ENCODE measurements around the gene NUBPL. TPM values are rescaled to one million over a fixed set of nuclear protein-coding genes. Genes with fewer than 3 reads are reported as not detected.

Gene NUBPL
- polyA plus RNA-seq, 1 of the 3 experiments (the other 2 are of a cell fraction) = 4.0 TPM

- no peak for DNase-seq
- Histone ChIP-seq H3K36me3 (replicated peaks in 1 of 2; ENCODE audit: control insufficient read depth in 1 of 2, insufficient read depth in 2 of 2, low read length in 1 of 2) (no peaks in the 10 kb centered on the region), H3K79me2 (ENCODE audit: insufficient read depth) (no peaks in the 10 kb centered on the region), H3F3A (replicated peaks; ENCODE audit: insufficient read depth) (no peaks in the 10 kb centered on the region), H2AFZ (ENCODE audit: low read depth) (no peak overlapping the region), H3K4me2 (no peak overlapping the region), H3K27ac (ENCODE audit: low read depth in 2 of 2, low read length in 1 of 2) (no peak overlapping the region), H3K27me3 (ENCODE audit: insufficient read depth) (peaks cover 3% of the 10 kb centered on the region; the same call in 1 of the 2 replicates), H4K20me1 (ENCODE audit: insufficient read depth) (no peaks in the 10 kb centered on the region), H3K4me3 (ENCODE audit: low read depth in 2 of 2, low read length in 1 of 2) (no peak overlapping the region), H3K9me2 (no peaks in the 10 kb centered on the region), H3K4me1 (ENCODE audit: control insufficient read depth in 1 of 2, insufficient read depth in 2 of 2, low read depth in 1 of 2, low read length in 1 of 2) (peaks cover 0 to 2% of the 10 kb centered on the region in 2 experiments; a peak in 1 of 4 replicates), H3K9me3 (no peaks in the 10 kb centered on the region), H3K9ac (no peak overlapping the region)
- TF ChIP-seq CHD2 (IDR thresholded peaks at IDR 0.05; ENCODE audit: low read length, partially characterized antibody) = no peak
- no peak for TF ChIP-seq IRF3 (IDR thresholded peaks at IDR 0.05; ENCODE audit: low read depth, low read length)
- no peak for TF ChIP-seq EP300 (IDR thresholded peaks at IDR 0.05; ENCODE audit: borderline replicate concordance in 1 of 2, low read depth in 1 of 2, low read length in 1 of 2)
- TF ChIP-seq YY1 (IDR thresholded peaks at IDR 0.05; ENCODE audit: low read depth) = no peak
- TF ChIP-seq RFX5 (IDR thresholded peaks at IDR 0.05; ENCODE audit: low read length) = no peak
- no peak for TF ChIP-seq FOXJ3 (CRISPR knock-in tag; IDR thresholded peaks at IDR 0.05)
- no peak for TF ChIP-seq GABPA (IDR thresholded peaks at IDR 0.05; ENCODE audit: low read depth)
- TF ChIP-seq NFIC (IDR thresholded peaks at IDR 0.05; ENCODE audit: borderline replicate concordance) = no peak
- TF ChIP-seq POLR2AphosphoS5 (IDR thresholded peaks at IDR 0.05; ENCODE audit: low read depth, low read length) = no peak
- POLR2A ChIA-PET = no interaction called here
- CTCF ChIA-PET = interaction anchor here (1.3 kb wide), 1 partner anchor 33 kb away, joined by 3 read pairs; no protein-coding TSS in a partner anchor
- 86% methylated on average over 4 of the region's 5 CpGs for WGBS (ENCODE audit: low lambda C conversion rate)
Measured at GRCh38 chr14:31893221-31893757, 332.1 kb downstream of the NUBPL start.

- H3K9ac ChIP-seq = no peak overlapping the region
- TF ChIP-seq POLR2AphosphoS5 (IDR thresholded peaks at IDR 0.05; ENCODE audit: low read depth, low read length) = no peak
- no peak overlapping the region for H3K4me3 ChIP-seq (ENCODE audit: low read depth in 2 of 2, low read length in 1 of 2)
- H3K79me2 ChIP-seq (ENCODE audit: insufficient read depth) = no peaks in the 10 kb centered on the region
- no peak overlapping the region for H2AFZ ChIP-seq (ENCODE audit: low read depth)
- no peaks in the 10 kb centered on the region for H4K20me1 ChIP-seq (ENCODE audit: insufficient read depth)
- no peak overlapping the region for H3K4me2 ChIP-seq
- no peak overlapping the region for H3K27ac ChIP-seq (ENCODE audit: low read depth in 2 of 2, low read length in 1 of 2)
- no peaks in the 10 kb centered on the region for H3K9me3 ChIP-seq
- H3F3A ChIP-seq (replicated peaks; ENCODE audit: insufficient read depth) = no peaks in the 10 kb centered on the region
- H3K4me1 ChIP-seq (ENCODE audit: control insufficient read depth in 1 of 2, insufficient read depth in 2 of 2, low read depth in 1 of 2, low read length in 1 of 2) = peaks cover 0 to 2% of the 10 kb centered on the region in 2 experiments; a peak in 1 of 4 replicates
- DNase-seq = no peak
- CTCF ChIA-PET = interaction anchor here (0.6 kb wide), 1 partner anchor 175 kb away, joined by 4 read pairs; no protein-coding TSS in a partner anchor
- WGBS (ENCODE audit: low lambda C conversion rate) = 93% methylated on average over 3 of the region's 3 CpGs
- no peaks in the 10 kb centered on the region for H3K36me3 ChIP-seq (replicated peaks in 1 of 2; ENCODE audit: control insufficient read depth in 1 of 2, insufficient read depth in 2 of 2, low read length in 1 of 2)
- no peaks in the 10 kb centered on the region for H3K27me3 ChIP-seq (ENCODE audit: insufficient read depth)
- POLR2A ChIA-PET = no interaction called here
- no peaks in the 10 kb centered on the region for H3K9me2 ChIP-seq
Measured at GRCh38 chr14:31894351-31894750, 333.1 kb downstream of the NUBPL start.

GRCh38 chr14:31895206-31895605 is 334.0 kb downstream of the NUBPL start:
- POLR2A ChIA-PET = no interaction called here
- CTCF ChIA-PET = no interaction called here
- Histone ChIP-seq H3K79me2 (ENCODE audit: insufficient read depth) (no peaks in the 10 kb centered on the region), H3K9ac (no peak overlapping the region), H2AFZ (ENCODE audit: low read depth) (peak overlapping the region; percentile 50; the same call in 1 of the 2 replicates), H3F3A (replicated peaks; ENCODE audit: insufficient read depth) (no peaks in the 10 kb centered on the region), H3K36me3 (replicated peaks in 1 of 2; ENCODE audit: control insufficient read depth in 1 of 2, insufficient read depth in 2 of 2, low read length in 1 of 2) (no peaks in the 10 kb centered on the region), H3K9me2 (no peaks in the 10 kb centered on the region), H3K27ac (ENCODE audit: low read depth in 2 of 2, low read length in 1 of 2) (peak overlapping the region in 1 of 2 experiments; percentile 16; a peak in 1 of 4 replicates), H3K4me1 (ENCODE audit: control insufficient read depth in 1 of 2, insufficient read depth in 2 of 2, low read depth in 1 of 2, low read length in 1 of 2) (peaks cover 0 to 2% of the 10 kb centered on the region in 2 experiments; a peak in 1 of 4 replicates), H4K20me1 (ENCODE audit: insufficient read depth) (no peaks in the 10 kb centered on the region), H3K9me3 (no peaks in the 10 kb centered on the region), H3K27me3 (ENCODE audit: insufficient read depth) (no peaks in the 10 kb centered on the region), H3K4me2 (no peak overlapping the region), H3K4me3 (ENCODE audit: low read depth in 2 of 2, low read length in 1 of 2) (no peak overlapping the region)
- DNase-seq = no peak
- WGBS (ENCODE audit: low lambda C conversion rate) = 30% methylated on average over 2 of the region's 2 CpGs
- TF ChIP-seq SIN3A (IDR thresholded peaks at IDR 0.05; ENCODE audit: borderline replicate concordance, low read depth, low read length) (no peak), FOXM1 (IDR thresholded peaks at IDR 0.05; ENCODE audit: low read depth) (no peak), EZH2phosphoT487 (IDR thresholded peaks at IDR 0.05; ENCODE audit: borderline replicate concordance, low read depth) (no peak), TAF1 (IDR thresholded peaks at IDR 0.05; ENCODE audit: borderline replicate concordance, low read depth, low read length) (no peak), CHD2 (IDR thresholded peaks at IDR 0.05; ENCODE audit: low read length, partially characterized antibody) (no peak), CTCF (IDR thresholded peaks at IDR 0.05) (no peak), GATA2 (CRISPR knock-in tag; IDR thresholded peaks at IDR 0.05) (no peak), FOSL2 (IDR thresholded peaks at IDR 0.05; ENCODE audit: borderline replicate concordance, low read depth) (peak; percentile 83), ZBTB33 (IDR thresholded peaks at IDR 0.05; ENCODE audit: borderline replicate concordance, low read depth) (no peak)
